ENCODE measurements around the gene TBC1D22A. TPM values are rescaled to one million over a fixed set of nuclear protein-coding genes. Genes with fewer than 3 reads are reported as not detected.

Gene TBC1D22A
- total and polyA plus RNA-seq, 2 donors from 2014 or later = 24.6 to 39.4 TPM

DNA sequence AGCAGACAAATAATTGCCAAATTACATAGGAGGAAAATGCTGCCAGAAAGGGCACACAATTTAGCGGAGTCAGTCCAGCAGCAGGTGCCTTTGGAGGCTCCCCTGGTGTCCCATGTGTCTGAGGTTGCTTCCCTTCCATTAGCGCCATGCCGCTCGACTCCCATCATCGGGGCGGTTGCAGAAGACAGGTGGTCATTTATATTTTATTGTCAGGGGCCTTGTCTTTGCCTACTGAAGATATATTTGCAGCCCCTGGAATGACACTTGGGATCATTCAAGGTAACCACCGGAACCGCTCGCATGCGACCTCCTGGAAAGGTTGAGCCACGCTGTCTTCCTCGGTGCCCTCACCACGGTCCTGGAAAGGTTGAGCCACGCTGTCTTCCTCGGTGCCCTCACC, 298.3 kb downstream of the TBC1D22A start:
- H3K4me3 ChIP-seq (ENCODE audit: low read length in 3 of 3) = no peak overlapping the region
- no peak for FAIRE-seq
- TF ChIP-seq, protein P1, sequence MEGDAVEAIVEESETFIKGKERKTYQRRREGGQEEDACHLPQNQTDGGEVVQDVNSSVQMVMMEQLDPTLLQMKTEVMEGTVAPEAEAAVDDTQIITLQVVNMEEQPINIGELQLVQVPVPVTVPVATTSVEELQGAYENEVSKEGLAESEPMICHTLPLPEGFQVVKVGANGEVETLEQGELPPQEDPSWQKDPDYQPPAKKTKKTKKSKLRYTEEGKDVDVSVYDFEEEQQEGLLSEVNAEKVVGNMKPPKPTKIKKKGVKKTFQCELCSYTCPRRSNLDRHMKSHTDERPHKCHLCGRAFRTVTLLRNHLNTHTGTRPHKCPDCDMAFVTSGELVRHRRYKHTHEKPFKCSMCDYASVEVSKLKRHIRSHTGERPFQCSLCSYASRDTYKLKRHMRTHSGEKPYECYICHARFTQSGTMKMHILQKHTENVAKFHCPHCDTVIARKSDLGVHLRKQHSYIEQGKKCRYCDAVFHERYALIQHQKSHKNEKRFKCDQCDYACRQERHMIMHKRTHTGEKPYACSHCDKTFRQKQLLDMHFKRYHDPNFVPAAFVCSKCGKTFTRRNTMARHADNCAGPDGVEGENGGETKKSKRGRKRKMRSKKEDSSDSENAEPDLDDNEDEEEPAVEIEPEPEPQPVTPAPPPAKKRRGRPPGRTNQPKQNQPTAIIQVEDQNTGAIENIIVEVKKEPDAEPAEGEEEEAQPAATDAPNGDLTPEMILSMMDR (IDR thresholded peaks at IDR 0.05; ENCODE audit: borderline replicate concordance, extremely low read depth, insufficient read depth) = no peak
- no peaks in the 10 kb centered on the region for H3K4me1 ChIP-seq (ENCODE audit: control insufficient read depth in 2 of 3, insufficient read depth in 2 of 3, low read depth in 1 of 3, low read length in 3 of 3)
- DNase-seq = no peak
- no peaks in the 10 kb centered on the region for H3K9me3 ChIP-seq (ENCODE audit: control insufficient read depth in 2 of 3, insufficient read depth in 1 of 3, low read length in 3 of 3)
- H3K9ac ChIP-seq (ENCODE audit: low read length in 3 of 3) = no peak overlapping the region
- no peak overlapping the region for H3K27ac ChIP-seq (ENCODE audit: low read depth in 2 of 2, low read length in 2 of 2)
- no peaks in the 10 kb centered on the region for H3K27me3 ChIP-seq (ENCODE audit: control insufficient read depth, insufficient read depth, low read length)
- intact Hi-C loops (cut with DNase I) = no loop called here
- H3K36me3 ChIP-seq (ENCODE audit: control insufficient read depth in 2 of 3, insufficient read depth in 3 of 3, low read length in 3 of 3) = peaks cover 0 to 3% (median 3%) of the 10 kb centered on the region in 3 donors

DNA sequence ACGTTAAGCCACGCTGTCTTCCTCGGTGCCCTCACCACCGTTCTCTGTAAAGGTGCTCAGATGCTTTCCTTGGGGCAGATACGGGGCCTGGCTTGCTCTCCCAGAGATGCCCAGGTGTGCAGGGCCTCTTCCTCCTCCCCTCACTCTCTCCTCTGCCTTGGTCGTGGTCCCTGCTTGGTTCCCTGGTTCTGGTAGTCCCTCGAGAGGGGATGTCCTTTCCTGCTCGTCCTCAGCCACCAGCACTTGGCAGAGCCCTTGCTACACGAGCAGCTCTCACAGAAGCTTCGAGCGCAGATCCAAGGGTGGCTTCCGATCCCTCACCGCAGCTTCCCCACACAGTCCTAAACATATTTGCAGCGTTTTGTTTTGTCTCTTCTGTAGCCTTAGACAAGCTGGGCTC, 298.8 kb downstream of the TBC1D22A start:
- no peak for FAIRE-seq
- no peaks in the 10 kb centered on the region for H3K4me1 ChIP-seq (ENCODE audit: control insufficient read depth in 2 of 3, insufficient read depth in 2 of 3, low read depth in 1 of 3, low read length in 3 of 3)
- no peak overlapping the region for H3K27ac ChIP-seq (ENCODE audit: low read depth in 2 of 2, low read length in 2 of 2)
- H3K9me3 ChIP-seq (ENCODE audit: control insufficient read depth in 2 of 3, insufficient read depth in 1 of 3, low read length in 3 of 3) = no peaks in the 10 kb centered on the region
- peaks cover 0 to 3% (median 3%) of the 10 kb centered on the region in 3 donors for H3K36me3 ChIP-seq (ENCODE audit: control insufficient read depth in 2 of 3, insufficient read depth in 3 of 3, low read length in 3 of 3)
- intact Hi-C loops (cut with DNase I) = no loop called here
- TF ChIP-seq, protein P1 (IDR thresholded peaks at IDR 0.05; ENCODE audit: borderline replicate concordance, extremely low read depth, insufficient read depth) = no peak
- no peaks in the 10 kb centered on the region for H3K27me3 ChIP-seq (ENCODE audit: control insufficient read depth, insufficient read depth, low read length)
- peak in 1 of 5 donors; percentile 44 for DNase-seq
- H3K4me3 ChIP-seq (ENCODE audit: low read length in 3 of 3) = no peak overlapping the region
- no peak overlapping the region for H3K9ac ChIP-seq (ENCODE audit: low read length in 3 of 3)

- Histone ChIP-seq H3K27ac (ENCODE audit: low read depth in 2 of 2, low read length in 2 of 2) (no peak overlapping the region), H3K4me3 (ENCODE audit: low read length in 3 of 3) (no peak overlapping the region), H3K4me1 (ENCODE audit: control insufficient read depth in 2 of 3, insufficient read depth in 2 of 3, low read depth in 1 of 3, low read length in 3 of 3) (no peaks in the 10 kb centered on the region), H3K9me3 (ENCODE audit: control insufficient read depth in 2 of 3, insufficient read depth in 1 of 3, low read length in 3 of 3) (no peaks in the 10 kb centered on the region), H3K9ac (ENCODE audit: low read length in 3 of 3) (no peak overlapping the region), H3K36me3 (ENCODE audit: control insufficient read depth in 2 of 3, insufficient read depth in 3 of 3, low read length in 3 of 3) (peaks cover 0 to 3% (median 3%) of the 10 kb centered on the region in 3 donors), H3K27me3 (ENCODE audit: control insufficient read depth, insufficient read depth, low read length) (no peaks in the 10 kb centered on the region)
- intact Hi-C loops (cut with DNase I) = no loop called here
- TF ChIP-seq, protein P1 (IDR thresholded peaks at IDR 0.05; ENCODE audit: borderline replicate concordance, extremely low read depth, insufficient read depth) = no peak
- FAIRE-seq (no peak), DNase-seq (no peak)
Observed at GRCh38 chr22:47062126-47062525, 299.7 kb downstream of the TBC1D22A start.

DNA sequence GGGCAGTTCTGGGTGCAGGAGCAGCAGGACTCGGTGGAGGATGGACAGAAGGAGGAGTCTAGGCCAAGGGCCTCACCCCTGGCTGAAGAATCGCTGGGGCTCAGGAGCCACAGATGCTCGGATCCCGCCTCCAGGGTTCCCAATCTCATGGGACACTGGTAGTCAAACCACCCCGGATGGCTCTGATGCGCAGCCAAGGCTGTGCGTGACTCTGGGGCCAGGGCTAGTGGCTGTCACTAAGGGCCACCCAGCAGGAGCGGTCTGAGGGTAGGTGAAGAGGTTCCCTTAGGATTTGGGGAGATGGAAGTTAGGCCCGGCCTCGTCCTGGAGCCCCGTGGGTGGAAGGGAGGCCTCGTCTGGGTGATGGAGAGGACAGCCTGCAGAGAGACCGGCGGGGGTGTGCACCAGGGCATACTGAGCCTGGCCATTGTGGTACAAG, 300.6 kb downstream of the TBC1D22A start:
- Histone ChIP-seq H3K27me3 (ENCODE audit: control insufficient read depth, insufficient read depth, low read length) (no peaks in the 10 kb centered on the region), H3K4me1 (ENCODE audit: control insufficient read depth in 2 of 3, insufficient read depth in 2 of 3, low read depth in 1 of 3, low read length in 3 of 3) (no peaks in the 10 kb centered on the region), H3K9ac (ENCODE audit: low read length in 3 of 3) (no peak overlapping the region), H3K27ac (ENCODE audit: low read depth in 2 of 2, low read length in 2 of 2) (no peak overlapping the region), H3K4me3 (ENCODE audit: low read length in 3 of 3) (no peak overlapping the region), H3K36me3 (ENCODE audit: control insufficient read depth in 2 of 3, insufficient read depth in 3 of 3, low read length in 3 of 3) (peaks cover 0 to 3% (median 3%) of the 10 kb centered on the region in 3 donors), H3K9me3 (ENCODE audit: control insufficient read depth in 2 of 3, insufficient read depth in 1 of 3, low read length in 3 of 3) (no peaks in the 10 kb centered on the region)
- FAIRE-seq = no peak
- no peak for DNase-seq
- intact Hi-C loops (cut with DNase I) = no loop called here
- TF ChIP-seq, protein P1 (IDR thresholded peaks at IDR 0.05; ENCODE audit: borderline replicate concordance, extremely low read depth, insufficient read depth) = no peak
